GM18868 (cell line): ENCODE measurements around the gene TMPRSS4.
"Not testable (repeated sequence)": the region's sequence is repeated elsewhere in the genome, so short reads cannot be mapped to it uniquely, and the experiment has no call there.

ENCODE experiments used
- ATAC-seq: cut with Tn5 transposase; IDR thresholded peaks from one replicate; pipeline ENCODE4 v1.9.1; 2021; ENCODE audit warnings: mild to moderate bottlenecking, moderate library complexity; ENCODE audit not compliant: unreplicated experiment

Gene TMPRSS4

GRCh38 chr11:118055966-118056365, 20.9 kb upstream of the TMPRSS4 start:
- ATAC-seq = no peak

- no peak for ATAC-seq
Measured at GRCh38 chr11:118056806-118057205, 20.1 kb upstream of the TMPRSS4 start.

GRCh38 chr11:118057251-118058145, 19.4 kb upstream of the TMPRSS4 start:
- no peak for ATAC-seq

- ATAC-seq = no peak
Measured at GRCh38 chr11:118058311-118059245, 18.3 kb upstream of the TMPRSS4 start.

GRCh38 chr11:118059246-118059940, 17.5 kb upstream of the TMPRSS4 start:
- ATAC-seq = no peak

- no peak for ATAC-seq
Measured at GRCh38 chr11:118060081-118060661, 16.7 kb upstream of the TMPRSS4 start.

GRCh38 chr11:118060869-118061268, 16.0 kb upstream of the TMPRSS4 start:
- ATAC-seq = no peak

- no peak for ATAC-seq
Measured at GRCh38 chr11:118061586-118062125, 15.2 kb upstream of the TMPRSS4 start.

DNA sequence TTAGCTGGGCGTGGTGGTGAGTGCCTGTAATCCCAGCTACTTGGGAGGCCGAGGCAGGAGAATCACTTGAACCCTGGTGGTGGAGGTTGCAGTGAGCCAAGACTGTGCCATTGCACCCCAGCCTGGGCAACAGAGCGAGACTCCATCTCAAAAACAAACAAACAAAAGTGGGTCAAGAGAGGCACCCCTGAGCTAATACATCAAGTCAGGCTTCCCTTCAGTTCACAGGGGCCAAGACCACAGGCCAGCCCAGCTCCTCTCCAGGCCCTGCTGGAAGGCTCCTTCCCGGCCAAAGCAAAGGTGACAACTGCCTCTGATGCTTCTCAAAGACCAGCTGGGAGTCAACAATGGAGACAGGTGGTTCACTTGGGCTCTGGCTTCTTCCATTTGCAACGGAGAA, 14.7 kb upstream of the TMPRSS4 start:
- not testable (repeated sequence) for ATAC-seq

DNA sequence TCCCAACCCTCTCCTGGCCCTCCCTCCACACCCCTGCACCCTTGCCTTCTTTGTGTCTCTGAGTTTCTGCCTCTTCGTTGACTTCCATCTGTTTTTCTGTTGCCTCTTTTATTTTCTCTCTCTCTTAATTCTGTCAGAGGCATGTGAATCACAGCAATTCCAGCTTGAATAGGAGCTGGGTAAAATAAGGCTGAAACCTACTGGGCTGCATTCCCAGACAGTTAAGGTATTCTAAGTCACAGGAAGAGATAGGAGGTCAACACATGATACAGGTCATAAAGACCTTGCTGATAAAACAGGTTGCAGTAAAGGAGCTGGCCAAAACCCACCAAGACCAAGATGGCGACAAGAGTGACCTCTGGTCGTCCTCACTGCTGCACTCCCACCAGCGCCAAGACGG, 14.2 kb upstream of the TMPRSS4 start:
- not testable (repeated sequence) for ATAC-seq

- ATAC-seq = no peak
Measured at GRCh38 chr11:118064956-118065355, 11.9 kb upstream of the TMPRSS4 start.

DNA sequence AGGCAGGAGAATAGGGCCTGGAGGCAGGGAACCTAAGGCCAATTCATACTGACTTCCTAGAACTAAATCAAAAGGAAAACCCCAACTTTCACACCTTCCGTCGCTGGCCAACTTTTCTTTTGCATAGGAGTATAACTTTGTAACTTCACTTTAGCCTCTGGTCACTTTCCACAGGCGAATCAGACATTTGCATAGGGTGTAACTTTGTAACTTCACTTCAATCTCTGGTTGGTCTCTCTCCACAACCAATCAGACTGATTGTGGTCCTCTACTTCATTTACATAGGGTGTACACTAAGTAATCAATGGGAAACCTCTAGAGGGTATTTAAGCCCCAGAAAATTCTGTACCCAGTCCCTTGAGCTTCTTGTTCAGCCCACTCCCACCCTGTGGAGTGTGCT, 11.5 kb upstream of the TMPRSS4 start:
- no peak for ATAC-seq

DNA sequence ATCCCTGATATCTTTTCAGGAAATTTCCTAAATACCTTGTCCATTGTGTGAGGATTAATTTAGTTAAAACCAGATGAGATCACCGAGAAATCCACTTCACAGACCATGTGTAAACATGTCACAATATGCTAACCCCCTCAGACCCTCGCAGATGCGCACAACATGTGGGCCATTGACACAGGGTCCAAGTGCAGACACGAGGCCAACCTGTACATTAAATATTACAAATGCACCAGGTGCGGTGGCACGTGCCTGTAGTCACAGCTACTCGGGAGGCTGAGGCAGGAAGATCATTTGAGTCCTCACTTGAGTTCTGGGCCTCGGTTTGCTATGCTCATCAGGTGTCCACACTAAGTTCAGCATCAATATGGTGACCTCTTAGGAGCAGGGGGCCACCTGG, 9.9 kb upstream of the TMPRSS4 start:
- ATAC-seq = no peak

DNA sequence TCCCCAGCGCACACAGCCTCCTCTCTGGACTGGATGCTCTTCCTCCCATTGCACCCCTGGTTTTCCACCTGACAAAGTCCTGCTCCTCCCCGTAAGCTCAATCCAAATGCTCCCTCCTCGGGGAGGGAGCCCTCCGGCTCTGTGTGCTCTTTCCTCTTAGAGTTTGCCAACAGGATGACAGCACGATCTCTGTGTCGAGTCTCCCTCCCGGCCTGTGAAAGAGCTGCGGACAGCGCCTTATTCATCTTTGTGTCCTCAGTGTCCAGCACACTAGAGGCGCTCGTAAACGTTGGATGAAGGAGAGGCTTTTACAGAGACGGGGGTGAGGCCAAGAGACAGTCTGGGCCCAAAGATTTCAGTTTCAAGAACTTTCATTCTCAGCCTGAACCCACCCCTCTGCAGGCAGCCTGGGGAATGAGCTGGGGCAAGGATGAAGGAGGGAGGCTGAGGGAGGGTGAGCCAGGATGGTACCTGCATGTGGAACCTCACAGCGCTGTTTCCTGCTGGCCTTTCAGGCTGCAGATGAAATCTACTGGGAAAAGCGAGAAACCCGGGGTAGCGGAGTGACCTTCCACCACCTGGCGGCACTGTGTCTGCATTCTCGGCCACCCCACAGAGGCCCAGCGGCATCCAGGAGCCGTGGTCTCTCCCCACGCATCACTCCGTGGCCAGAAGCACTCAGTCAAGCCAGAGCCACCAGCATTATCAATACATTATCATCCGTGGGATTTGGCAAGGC, 8.5 kb upstream of the TMPRSS4 start:
- ATAC-seq = no peak

- no peak for ATAC-seq
Measured at GRCh38 chr11:118068945-118069612, 7.8 kb upstream of the TMPRSS4 start.

GRCh38 chr11:118071416-118072030, 5.4 kb upstream of the TMPRSS4 start:
- no peak for ATAC-seq

DNA sequence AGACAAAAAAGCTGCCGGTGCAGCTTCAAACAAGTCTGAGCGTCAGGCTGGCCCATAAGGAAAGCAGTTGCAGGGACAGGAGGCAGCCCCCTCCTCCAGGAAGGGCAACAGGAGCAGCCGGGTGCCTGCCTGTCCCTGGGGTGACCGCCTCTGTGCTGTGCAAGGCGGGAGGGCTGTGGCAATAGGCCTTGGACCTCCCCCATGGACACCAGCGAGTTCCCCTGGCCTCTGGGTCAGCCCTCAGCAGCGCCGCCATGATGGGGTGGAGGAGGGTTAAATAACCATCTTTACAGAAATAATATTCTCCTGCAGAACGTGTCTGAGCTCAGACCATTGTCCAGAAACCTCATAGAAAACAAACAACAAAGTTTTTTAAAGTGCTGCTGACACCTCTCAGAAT, 3.3 kb upstream of the TMPRSS4 start:
- no peak for ATAC-seq

DNA sequence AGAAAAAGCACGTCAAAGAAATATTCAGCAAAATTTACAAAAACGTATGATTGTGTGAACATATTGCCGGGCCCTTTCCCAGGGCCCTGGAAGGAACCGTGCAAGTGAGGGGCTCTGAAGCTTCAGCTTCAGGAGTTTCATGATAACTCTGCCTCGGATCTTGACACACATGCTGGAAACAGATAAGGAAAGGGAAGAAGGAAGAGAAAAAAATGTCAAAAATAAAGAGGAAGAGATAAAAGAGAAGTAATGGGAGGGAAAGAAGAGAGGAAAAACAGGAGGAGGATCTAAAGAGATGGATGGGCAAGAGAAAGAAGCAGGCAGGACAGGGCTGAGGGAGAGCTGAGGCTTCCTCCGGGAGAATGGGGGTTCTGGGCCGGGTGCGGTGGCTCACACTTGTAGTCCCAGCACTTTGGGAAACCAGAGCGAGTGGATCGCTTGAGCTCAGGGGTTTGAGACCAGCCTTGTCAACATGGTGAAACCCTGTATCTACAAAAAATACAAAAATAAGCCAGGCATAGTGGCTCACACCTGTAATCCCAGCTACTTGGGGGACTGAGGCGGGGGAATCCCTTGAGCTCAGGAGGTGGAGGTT, 2.7 kb upstream of the TMPRSS4 start:
- ATAC-seq = no peak
